DND-41 (cell line): ENCODE measurements around the gene NISCH.

ENCODE experiments used
- ATAC-seq: fragments of 200-7000 bp; cut with Tn5 transposase; 3 replicates; pipeline ENCODE4 v1.9.1; 2021; ENCODE audit warnings: low read depth; ENCODE audit not compliant: insufficient read depth
- DNase-seq: peaks from one replicate; pipeline ENCODE4 v3.0.0-alpha.2; 2020
- H2AFZ ChIP-seq: 2 replicates; pipeline ENCODE4 v1.6.0; 2012; ENCODE audit warnings: low read depth, low read length
- H3K27ac ChIP-seq: 2 replicates; pipeline ENCODE4 v1.5.1; 2012; ENCODE audit warnings: low read length, inconsistent platforms
- H3K27me3 ChIP-seq: fragments of 200-600 bp; sonication (generic); 2 replicates; pipeline ENCODE4 v1.6.0; 2012; ENCODE audit warnings: low read length, mild to moderate bottlenecking, inconsistent platforms; ENCODE audit not compliant: insufficient read depth, poor library complexity
- H3K36me3 ChIP-seq: 2 replicates; pipeline ENCODE4 v1.5.1; 2012; ENCODE audit warnings: low read length, inconsistent platforms; ENCODE audit not compliant: insufficient read depth
- H3K4me1 ChIP-seq: 2 replicates; pipeline ENCODE4 v1.5.1; 2012; ENCODE audit warnings: mild to moderate bottlenecking, low read length; ENCODE audit not compliant: insufficient read depth
- H3K4me2 ChIP-seq: 2 replicates; pipeline ENCODE4 v1.6.0; 2012; ENCODE audit warnings: mild to moderate bottlenecking, moderate library complexity, low read length, inconsistent platforms; ENCODE audit not compliant: insufficient read depth
- H3K4me3 ChIP-seq, 2 experiments: fragments of 200-600 bp in 1 of 2; shearing (Covaris generic) in 1 of 2; 2 replicates each; pipeline ENCODE4 v1.5.1; 2012 to 2016; ENCODE audit warnings: inconsistent platforms in 2 of 2, low read length in 2 of 2, mild to moderate bottlenecking in 2 of 2, low read depth in 1 of 2, moderate library complexity in 1 of 2
- H3K79me2 ChIP-seq: 2 replicates; pipeline ENCODE4 v1.6.0; 2012; ENCODE audit warnings: low read length, inconsistent platforms; ENCODE audit not compliant: insufficient read depth
- H3K9ac ChIP-seq: 2 replicates; pipeline ENCODE4 v1.6.0; 2012; ENCODE audit warnings: low read depth, mild to moderate bottlenecking, inconsistent platforms, low read length, moderate library complexity
- H3K9me3 ChIP-seq: 2 replicates; pipeline ENCODE4 v1.5.1; 2012; ENCODE audit warnings: low read length, moderate library complexity, mild to moderate bottlenecking, inconsistent platforms; ENCODE audit not compliant: insufficient read depth, severe bottlenecking
- H4K20me1 ChIP-seq: 2 replicates; pipeline ENCODE4 v1.6.0; 2012; ENCODE audit warnings: low read length; ENCODE audit not compliant: insufficient read depth
- CTCF ChIP-seq: IDR thresholded peaks from 2 replicates; pipeline ENCODE4 v1.5.1; 2012; ENCODE audit warnings: borderline replicate concordance, low read length, moderate library complexity, mild to moderate bottlenecking; ENCODE audit not compliant: poor library complexity, severe bottlenecking; ENCODE audit errors: extremely low read depth
- EZH2 ChIP-seq: IDR thresholded peaks from 3 replicates; pipeline ENCODE4 v1.6.1; 2012; ENCODE audit warnings: borderline replicate concordance, low read depth, mild to moderate bottlenecking, moderate library complexity, low read length, inconsistent platforms; ENCODE audit not compliant: severe bottlenecking

NISCH gene

GRCh38 chr3:52473026-52473425 is 17.6 kb downstream of the NISCH start:
- no peaks in the 10 kb centered on the region for H3K9me3 ChIP-seq
- no peak for TF ChIP-seq EZH2
- H3K4me1 ChIP-seq: no peaks in the 10 kb centered on the region
- peaks cover 40% of the 10 kb centered on the region for H4K20me1 ChIP-seq
- DNase-seq: no peak
- no peaks in the 10 kb centered on the region for H3K27me3 ChIP-seq
- peaks cover 19% of the 10 kb centered on the region for H3K79me2 ChIP-seq
- no peak overlapping the region for H3K4me3 ChIP-seq
- ATAC-seq: no peak
- H3K36me3 ChIP-seq: peaks cover 81% of the 10 kb centered on the region
- H3K4me2 ChIP-seq: no peak overlapping the region
- no peak overlapping the region for H3K27ac ChIP-seq
- H3K9ac ChIP-seq: no peak overlapping the region
- no peak overlapping the region for H2AFZ ChIP-seq

DNA sequence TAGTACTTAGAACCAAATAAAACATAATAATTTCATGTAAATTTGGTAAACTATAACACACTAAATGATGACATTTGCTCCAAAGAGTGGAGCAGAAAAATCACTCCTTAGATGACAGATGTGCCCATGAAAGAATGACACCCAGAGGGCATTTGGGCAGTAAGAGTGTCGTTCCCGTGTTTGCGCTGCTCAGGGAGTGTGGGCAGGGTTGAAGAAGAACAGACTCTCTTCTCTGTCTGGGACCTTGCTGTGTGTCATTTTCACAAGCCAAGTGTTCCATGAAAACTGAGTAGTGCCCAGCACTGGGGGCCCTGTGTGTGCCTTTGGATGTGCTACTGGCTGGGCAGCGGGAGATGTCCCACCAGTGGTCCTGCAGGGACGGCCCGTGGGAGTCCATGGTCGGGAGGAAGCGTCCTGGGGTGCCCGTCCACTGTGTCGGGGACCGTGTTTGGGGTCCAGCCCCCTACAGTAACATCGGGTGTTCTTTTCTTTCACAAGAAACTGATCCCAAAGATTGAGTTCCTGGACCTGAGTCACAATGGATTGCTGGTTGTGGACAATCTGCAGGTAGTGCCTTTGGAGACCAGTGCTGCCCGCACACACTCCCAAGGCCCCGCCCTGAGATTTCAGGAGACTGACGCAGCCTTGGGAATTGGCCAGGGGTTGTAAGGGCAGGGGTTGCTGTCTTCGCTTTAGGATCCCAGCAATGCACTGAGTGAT is 21.8 kb downstream of the NISCH start:
- Histone ChIP-seq H3K9ac (no peak overlapping the region), H4K20me1 (peaks cover 11% of the 10 kb centered on the region), H3K36me3 (peaks cover 96% of the 10 kb centered on the region), H3K27me3 (no peaks in the 10 kb centered on the region), H3K79me2 (no peaks in the 10 kb centered on the region), H2AFZ (no peak overlapping the region), H3K4me3 (no peak overlapping the region), H3K9me3 (no peaks in the 10 kb centered on the region), H3K4me2 (no peak overlapping the region), H3K4me1 (no peaks in the 10 kb centered on the region), H3K27ac (no peak overlapping the region)
- ATAC-seq: no peak
- no peak for DNase-seq
- TF ChIP-seq EZH2 (no peak), CTCF (no peak)

DNA sequence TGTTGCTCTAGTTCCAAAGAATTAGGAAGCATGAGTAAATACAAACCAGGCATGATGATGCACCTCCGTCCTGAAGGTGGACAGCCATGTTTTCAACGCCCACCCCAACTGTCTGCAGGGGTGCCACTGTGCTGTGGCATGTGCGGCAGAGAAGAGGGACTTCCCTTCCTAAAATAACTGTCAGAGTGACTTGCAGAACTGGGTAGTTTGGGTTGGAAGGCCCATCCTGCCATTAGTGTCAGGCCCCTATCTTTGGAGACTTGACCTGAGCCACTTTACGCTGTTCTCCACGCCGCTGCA is 22.3 kb downstream of the NISCH start:
- Histone ChIP-seq H4K20me1 (peaks cover 8% of the 10 kb centered on the region), H2AFZ (no peak overlapping the region), H3K4me1 (no peaks in the 10 kb centered on the region), H3K36me3 (peaks cover 96% of the 10 kb centered on the region), H3K9ac (no peak overlapping the region), H3K4me2 (no peak overlapping the region), H3K79me2 (no peaks in the 10 kb centered on the region), H3K9me3 (no peaks in the 10 kb centered on the region), H3K27ac (no peak overlapping the region), H3K4me3 (no peak overlapping the region), H3K27me3 (no peaks in the 10 kb centered on the region)
- no peak for TF ChIP-seq CTCF
- no peak for TF ChIP-seq EZH2
- ATAC-seq (no peak), DNase-seq (no peak)

DNA sequence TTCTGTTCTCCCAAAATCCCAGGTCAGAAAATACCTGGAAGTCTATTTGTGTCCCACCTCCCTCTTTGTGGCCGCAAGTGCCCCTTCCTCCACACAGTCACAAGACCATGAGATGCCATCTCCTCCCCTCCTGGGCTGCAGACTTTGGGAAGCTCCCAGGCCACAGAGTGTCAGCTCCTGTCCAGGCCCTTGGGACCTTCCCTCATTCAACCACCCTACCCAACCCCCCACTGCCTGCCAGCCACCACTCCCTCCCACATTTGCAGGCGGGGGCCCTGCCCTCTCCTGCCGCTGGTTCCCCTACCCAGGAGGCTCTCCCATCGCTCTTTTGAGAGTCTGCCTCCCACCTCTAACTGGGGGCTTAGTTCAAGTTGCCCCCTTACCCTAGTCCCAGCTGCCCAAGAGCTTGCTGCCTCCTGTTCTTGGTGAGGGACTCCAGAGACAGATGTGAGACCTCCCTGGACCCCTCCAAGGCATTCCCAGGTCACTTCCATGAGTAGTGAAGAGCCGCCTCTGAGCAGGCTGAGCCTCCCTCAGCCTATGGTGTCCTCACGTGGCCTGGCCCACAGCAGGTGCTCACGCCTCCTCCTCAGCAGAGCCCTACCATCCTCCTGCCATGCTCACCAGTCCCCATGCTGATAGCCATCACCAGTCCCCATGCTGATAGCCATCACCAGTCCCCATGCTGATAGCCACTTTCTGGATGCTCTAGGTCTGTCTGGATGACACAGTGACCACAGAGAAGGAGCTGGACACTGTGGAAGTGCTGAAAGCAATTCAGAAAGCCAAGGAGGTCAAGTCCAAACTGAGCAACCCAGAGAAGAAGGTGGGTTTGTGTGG is 23.9 kb downstream of the NISCH start:
- Histone ChIP-seq H3K4me1 (no peaks in the 10 kb centered on the region), H2AFZ (no peak overlapping the region), H3K27ac (no peak overlapping the region), H3K4me2 (no peak overlapping the region), H3K4me3 (no peak overlapping the region), H3K27me3 (no peaks in the 10 kb centered on the region), H3K9ac (no peak overlapping the region), H3K79me2 (no peaks in the 10 kb centered on the region), H3K36me3 (peaks cover 94% of the 10 kb centered on the region), H3K9me3 (no peaks in the 10 kb centered on the region), H4K20me1 (peaks cover 3% of the 10 kb centered on the region; the same call in 1 of the 2 replicates)
- DNase-seq (no peak), ATAC-seq (no peak)
- TF ChIP-seq EZH2 (no peak), CTCF (no peak)
